GM12878 (cell line): ENCODE results near the gene KBTBD2. TPM values are rescaled to one million over a fixed set of nuclear protein-coding genes. Genes with fewer than 3 reads are reported as not detected.

ENCODE experiments used
- CBFB ChIP-seq: IDR thresholded peaks from 2 replicates; pipeline ENCODE4 v1.6.1; 2016; ENCODE audit warnings: antibody characterized with exemption, low read depth
- CBX5 ChIP-seq: sonication (generic); IDR thresholded peaks from 2 replicates; pipeline ENCODE4 v1.6.1; 2016; ENCODE audit warnings: low read depth, moderate library complexity, mild to moderate bottlenecking, inconsistent platforms
- ETV6 ChIP-seq, 2 experiments: fragments of 450-650 bp in 1 of 2; IDR thresholded peaks in 1 of 2; conservative IDR thresholded peaks in 1 of 2; 2 replicates each; pipeline ENCODE4 v1.6.1; 2014; ENCODE audit warnings: antibody characterized with exemption in 1 of 2, borderline replicate concordance in 1 of 2, low read depth in 1 of 2, mild to moderate bottlenecking in 1 of 2, moderate library complexity in 1 of 2
- HCFC1 ChIP-seq: fragments of 150-350 bp; IDR thresholded peaks from 2 replicates; pipeline ENCODE4 v1.6.1; 2014; ENCODE audit warnings: low read length
- IKZF1 ChIP-seq: fragments of 450-650 bp; conservative IDR thresholded peaks from 2 replicates; pipeline ENCODE4 v1.6.1; 2017; ENCODE audit warnings: antibody characterized with exemption, mild to moderate bottlenecking
- IRF4 ChIP-seq: IDR thresholded peaks from 2 replicates; pipeline ENCODE4 v1.6.1; 2011; ENCODE audit warnings: low read depth, low read length
- KAT2A ChIP-seq: conservative IDR thresholded peaks from 2 replicates; pipeline ENCODE4 v1.6.1; 2011; ENCODE audit warnings: low read depth, low read length; ENCODE audit not compliant: control insufficient read depth
- LARP7 ChIP-seq: fragments of 450-650 bp; IDR thresholded peaks from 2 replicates; pipeline ENCODE4 v1.6.1; 2017; ENCODE audit warnings: mild to moderate bottlenecking
- NFIC ChIP-seq: IDR thresholded peaks from 2 replicates; pipeline ENCODE4 v1.6.1; 2012; ENCODE audit warnings: low read depth, mild to moderate bottlenecking, inconsistent platforms, low read length, moderate library complexity
- NR2C2 ChIP-seq: IDR thresholded peaks from 2 replicates; pipeline ENCODE4 v1.6.1; 2011; ENCODE audit warnings: borderline replicate concordance, low read depth; ENCODE audit not compliant: control insufficient read depth, insufficient read length
- NRF1 ChIP-seq: conservative IDR thresholded peaks from 2 replicates; pipeline ENCODE4 v1.6.1; 2011; ENCODE audit warnings: mild to moderate bottlenecking, low read depth, low read length, improper control_type of control experiment
- PML ChIP-seq: IDR thresholded peaks from 2 replicates; pipeline ENCODE4 v1.6.1; 2012; ENCODE audit warnings: low read length, inconsistent platforms
- POLR2AphosphoS5 ChIP-seq: IDR thresholded peaks from 2 replicates; pipeline ENCODE4 v1.6.1; 2011; ENCODE audit warnings: mild to moderate bottlenecking, low read length, inconsistent platforms
- SMC3 ChIP-seq: IDR thresholded peaks from 2 replicates; pipeline ENCODE4 v1.6.1; 2011; ENCODE audit warnings: low read length, improper control_type of control experiment, borderline replicate concordance
- STAT1 ChIP-seq: fragments of 450-650 bp; conservative IDR thresholded peaks from 2 replicates; pipeline ENCODE4 v1.6.1; 2014; ENCODE audit warnings: antibody characterized with exemption, mild to moderate bottlenecking
- SUPT20H ChIP-seq: IDR thresholded peaks from 2 replicates; pipeline ENCODE4 v1.6.1; 2011; ENCODE audit warnings: low read depth, mild to moderate bottlenecking, low read length, moderate library complexity, borderline replicate concordance; ENCODE audit not compliant: control insufficient read depth
- SUZ12 ChIP-seq: fragments of 200-600 bp; sonication (generic); IDR thresholded peaks from one replicate; pipeline ENCODE4 v1.6.1; 2018; ENCODE audit warnings: antibody characterized with exemption, mild to moderate bottlenecking; ENCODE audit not compliant: unreplicated experiment
- TCF7 ChIP-seq: IDR thresholded peaks from 2 replicates; pipeline ENCODE4 v1.6.1; 2014; ENCODE audit warnings: antibody characterized with exemption, borderline replicate concordance
- WRNIP1 ChIP-seq: IDR thresholded peaks from 2 replicates; pipeline ENCODE4 v1.6.1; 2011; ENCODE audit warnings: low read depth, low read length, improper control_type of control experiment, borderline replicate concordance
- ZBED1 ChIP-seq: IDR thresholded peaks from 2 replicates; pipeline ENCODE4 v1.6.1; 2016; ENCODE audit warnings: borderline replicate concordance
- ZSCAN29 ChIP-seq: fragments of 450-650 bp; IDR thresholded peaks from 2 replicates; pipeline ENCODE4 v1.6.1; 2017; ENCODE audit warnings: mild to moderate bottlenecking, moderate library complexity
- ZZZ3 ChIP-seq: IDR thresholded peaks from 2 replicates; pipeline ENCODE4 v1.6.1; 2011; ENCODE audit warnings: low read depth; ENCODE audit not compliant: control insufficient read depth, insufficient read length
- polyA plus RNA-seq, 11 experiments: library from polyadenylated mRNA; depleted of rRNA in 4 of 11; unstranded in 6 of 11; stranded (reverse) in 5 of 11; fragments of >200 nt; fragmentation: Nextera tagmentation in 4 of 11; fragmentation: Illumina TruSeq in 1 of 11; extraction: Ambion mirVana in 4 of 11; extraction: Trizol in 1 of 11; gene quantifications; 1 replicate in 1 of 11; 2 replicates in 10 of 11; pipeline versions ENCODE4 v1.2.1 to v1.2.3, GENCODE V29; 2011 to 2016; ENCODE audit warnings: inconsistent platforms in 2 of 11, missing spikeins in 2 of 11, low read depth in 1 of 11
- total RNA-seq, 4 experiments: library from RNA; depleted of rRNA in 3 of 4; stranded (reverse); fragments of >200 nt in 3 of 4; fragmentation: Illumina TruSeq in 1 of 4; extraction: Trizol in 1 of 4; gene quantifications; 2 replicates each; pipeline versions ENCODE4 v1.2.1 to v1.2.3, GENCODE V29; 2013 to 2021
- TF ChIP-seq, protein P1 (sequence below): IDR thresholded peaks from 2 replicates; pipeline ENCODE4 v1.6.1; 2011; ENCODE audit warnings: borderline replicate concordance, low read depth, mild to moderate bottlenecking, moderate library complexity, low read length; ENCODE audit not compliant: insufficient read depth, poor library complexity, severe bottlenecking
- TF ChIP-seq, protein P2 (sequence below): IDR thresholded peaks from 2 replicates; pipeline ENCODE4 v1.6.1; 2012; ENCODE audit warnings: low read depth, low read length, improper control_type of control experiment
- TF ChIP-seq, protein P3 (sequence below): fragments of 450-650 bp; formaldehyde crosslinking; IDR thresholded peaks from 2 replicates; pipeline ENCODE4 v1.5.0; 2022; ENCODE audit warnings: mild to moderate bottlenecking, missing genetic modification characterization

The KBTBD2 gene
- total and polyA plus RNA-seq, 10 of the 15 experiments (the other 5 are each of a cell fraction or from before 2014, with no cell fraction given), result 8.1 to 22.3 (median 16.2) TPM

DNA sequence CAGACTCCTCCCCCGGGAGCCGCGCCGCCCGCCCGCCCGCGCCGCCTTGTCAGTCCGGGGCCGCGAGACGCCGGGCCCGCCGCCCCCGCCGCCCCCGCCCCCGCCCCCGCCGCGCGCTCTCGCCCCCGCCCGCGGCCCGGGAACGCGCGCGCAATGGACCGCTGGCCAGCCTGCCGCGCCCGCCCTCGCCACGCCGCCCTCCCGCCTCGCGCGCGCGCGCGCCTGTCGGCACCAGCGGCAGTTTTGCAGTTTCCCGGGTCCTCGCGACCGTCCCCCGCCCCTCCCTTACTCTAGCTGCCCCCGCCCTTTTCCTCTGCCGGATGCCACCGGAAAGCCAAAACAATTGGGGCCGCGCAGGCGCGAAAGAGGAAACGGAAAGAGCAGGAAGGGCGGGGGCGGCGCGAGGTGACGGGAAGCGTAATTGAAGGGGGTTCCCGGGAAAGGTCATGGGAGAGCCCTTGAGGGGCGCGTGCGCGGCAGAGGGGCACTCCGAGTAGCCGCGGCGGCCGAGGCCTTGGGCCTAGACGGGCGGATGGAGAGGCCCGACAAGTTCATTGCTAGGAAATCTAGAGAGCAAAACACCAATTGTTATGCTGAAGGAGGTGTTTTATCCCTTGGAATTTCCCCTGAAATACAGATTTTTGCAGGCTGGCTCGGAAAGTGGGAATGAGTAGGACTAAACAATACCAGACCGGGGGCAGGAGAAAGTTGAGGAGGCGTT is 400 bp upstream of the KBTBD2 start (continued):
- TF ChIP-seq, protein P1, sequence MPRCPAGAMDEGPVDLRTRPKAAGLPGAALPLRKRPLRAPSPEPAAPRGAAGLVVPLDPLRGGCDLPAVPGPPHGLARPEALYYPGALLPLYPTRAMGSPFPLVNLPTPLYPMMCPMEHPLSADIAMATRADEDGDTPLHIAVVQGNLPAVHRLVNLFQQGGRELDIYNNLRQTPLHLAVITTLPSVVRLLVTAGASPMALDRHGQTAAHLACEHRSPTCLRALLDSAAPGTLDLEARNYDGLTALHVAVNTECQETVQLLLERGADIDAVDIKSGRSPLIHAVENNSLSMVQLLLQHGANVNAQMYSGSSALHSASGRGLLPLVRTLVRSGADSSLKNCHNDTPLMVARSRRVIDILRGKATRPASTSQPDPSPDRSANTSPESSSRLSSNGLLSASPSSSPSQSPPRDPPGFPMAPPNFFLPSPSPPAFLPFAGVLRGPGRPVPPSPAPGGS, result no peak
- TF ChIP-seq PML (no peak), CBX5 (peak; percentile 47; the same call in 1 of the 2 replicates), HCFC1 (no peak; the same call in 1 of the 2 replicates), IKZF1 (peak; percentile 87), POLR2AphosphoS5 (peak; percentile 78; the same call in 1 of the 2 replicates), ZZZ3 (no peak), CBFB (no peak), ETV6 (conservative IDR thresholded peaks at IDR 0.05 in 1 of 2, IDR thresholded peaks at IDR 0.05 in 1 of 2; ENCODE audit: borderline replicate concordance in 1 of 2, low read depth in 1 of 2) (peak in 1 of 2 experiments; percentile 79; a peak in 2 of 4 replicates), ZBED1 (no peak), SUPT20H (no peak), ZSCAN29 (no peak), KAT2A (no peak), NR2C2 (no peak), LARP7 (no peak), NRF1 (peak; percentile 60), NFIC (no peak), IRF4 (no peak), WRNIP1 (no peak), SMC3 (no peak), STAT1 (no peak), TCF7 (no peak), SUZ12 (no peak)
- TF ChIP-seq, protein P2, sequence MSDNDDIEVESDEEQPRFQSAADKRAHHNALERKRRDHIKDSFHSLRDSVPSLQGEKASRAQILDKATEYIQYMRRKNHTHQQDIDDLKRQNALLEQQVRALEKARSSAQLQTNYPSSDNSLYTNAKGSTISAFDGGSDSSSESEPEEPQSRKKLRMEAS, result peak; percentile 20; the same call in 1 of the 2 replicates
- TF ChIP-seq, protein P3, sequence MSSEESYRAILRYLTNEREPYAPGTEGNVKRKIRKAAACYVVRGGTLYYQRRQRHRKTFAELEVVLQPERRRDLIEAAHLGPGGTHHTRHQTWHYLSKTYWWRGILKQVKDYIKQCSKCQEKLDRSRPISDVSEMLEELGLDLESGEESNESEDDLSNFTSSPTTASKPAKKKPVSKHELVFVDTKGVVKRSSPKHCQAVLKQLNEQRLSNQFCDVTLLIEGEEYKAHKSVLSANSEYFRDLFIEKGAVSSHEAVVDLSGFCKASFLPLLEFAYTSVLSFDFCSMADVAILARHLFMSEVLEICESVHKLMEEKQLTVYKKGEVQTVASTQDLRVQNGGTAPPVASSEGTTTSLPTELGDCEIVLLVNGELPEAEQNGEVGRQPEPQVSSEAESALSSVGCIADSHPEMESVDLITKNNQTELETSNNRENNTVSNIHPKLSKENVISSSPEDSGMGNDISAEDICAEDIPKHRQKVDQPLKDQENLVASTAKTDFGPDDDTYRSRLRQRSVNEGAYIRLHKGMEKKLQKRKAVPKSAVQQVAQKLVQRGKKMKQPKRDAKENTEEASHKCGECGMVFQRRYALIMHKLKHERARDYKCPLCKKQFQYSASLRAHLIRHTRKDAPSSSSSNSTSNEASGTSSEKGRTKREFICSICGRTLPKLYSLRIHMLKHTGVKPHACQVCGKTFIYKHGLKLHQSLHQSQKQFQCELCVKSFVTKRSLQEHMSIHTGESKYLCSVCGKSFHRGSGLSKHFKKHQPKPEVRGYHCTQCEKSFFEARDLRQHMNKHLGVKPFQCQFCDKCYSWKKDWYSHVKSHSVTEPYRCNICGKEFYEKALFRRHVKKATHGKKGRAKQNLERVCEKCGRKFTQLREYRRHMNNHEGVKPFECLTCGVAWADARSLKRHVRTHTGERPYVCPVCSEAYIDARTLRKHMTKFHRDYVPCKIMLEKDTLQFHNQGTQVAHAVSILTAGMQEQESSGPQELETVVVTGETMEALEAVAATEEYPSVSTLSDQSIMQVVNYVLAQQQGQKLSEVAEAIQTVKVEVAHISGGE (CRISPR knock-in tag), result no peak
